ENCODE results near the gene ALK.
A peak's percentile ranks its signal among the peaks of the same experiment; 100 is the strongest.

The ALK gene

DNA sequence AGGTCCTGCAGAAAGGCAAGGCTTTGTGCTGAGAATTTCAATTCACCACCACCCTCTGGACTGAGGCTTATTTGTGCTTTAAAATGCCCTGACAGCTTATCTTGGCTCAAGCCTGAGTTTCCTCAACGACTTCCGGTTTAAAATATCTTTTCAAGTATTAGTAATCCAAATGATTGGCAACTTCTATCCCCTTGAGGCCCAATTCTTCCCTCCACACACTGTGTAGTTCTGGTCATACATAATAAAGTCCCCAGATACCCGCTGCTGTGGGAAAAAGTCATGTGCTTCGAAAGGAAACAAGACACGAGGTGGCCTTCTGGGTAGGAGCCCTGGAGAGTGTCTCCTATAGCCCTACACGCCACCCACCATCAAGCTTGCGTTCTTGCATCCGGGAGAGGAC is 393.4 kb downstream of the ALK start:
- DNase-seq (ENCODE audit: low read depth) = peak; percentile 21

DNA sequence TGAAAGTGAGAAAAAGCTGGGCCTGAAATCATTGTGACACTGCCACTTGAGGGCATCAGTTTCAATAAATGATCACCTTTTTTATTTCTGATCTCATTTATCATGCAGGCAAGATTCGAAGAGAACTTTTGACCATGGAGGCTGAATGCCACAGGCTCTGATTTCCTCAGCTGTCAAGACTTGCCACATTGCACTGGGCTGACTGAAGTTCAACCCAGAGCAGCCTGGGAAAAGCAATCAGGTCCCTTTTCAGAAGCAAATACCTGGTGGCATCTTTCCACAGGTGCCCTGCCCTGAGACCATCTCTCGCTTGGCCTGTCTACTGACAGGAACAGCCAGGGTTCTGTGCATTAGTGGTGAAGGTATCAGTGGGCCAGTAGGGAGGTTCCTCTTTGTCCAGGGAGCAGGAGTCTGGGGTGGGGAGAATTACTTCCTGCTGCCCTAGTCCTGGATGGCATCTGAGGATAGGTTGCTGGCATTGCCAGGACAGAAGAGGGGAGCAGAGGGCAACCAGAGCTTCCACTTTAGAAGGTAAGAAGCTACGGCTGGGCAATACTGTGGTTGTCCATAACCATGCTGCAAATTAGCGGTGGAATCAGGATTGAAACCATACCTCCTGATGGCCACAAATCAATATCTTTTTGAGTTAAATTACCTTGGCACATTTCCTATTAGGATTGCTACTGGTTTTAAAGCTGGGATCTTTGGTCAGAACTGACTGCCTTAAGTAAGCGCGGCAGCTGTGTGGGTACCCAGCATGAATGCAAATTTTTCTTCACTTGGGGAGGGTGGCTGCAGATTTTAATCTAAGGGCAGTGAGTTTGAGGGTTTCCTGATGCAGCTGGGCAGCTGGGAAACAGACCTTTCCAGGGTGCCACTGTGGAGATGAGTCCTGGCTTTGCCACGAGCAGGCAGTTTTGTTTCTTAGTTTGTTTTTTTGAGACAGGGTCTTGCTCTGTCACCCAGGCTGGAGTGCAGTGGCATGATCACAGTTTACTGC is 394.5 kb downstream of the ALK start:
- no peak for DNase-seq (ENCODE audit: low read depth)

DNA sequence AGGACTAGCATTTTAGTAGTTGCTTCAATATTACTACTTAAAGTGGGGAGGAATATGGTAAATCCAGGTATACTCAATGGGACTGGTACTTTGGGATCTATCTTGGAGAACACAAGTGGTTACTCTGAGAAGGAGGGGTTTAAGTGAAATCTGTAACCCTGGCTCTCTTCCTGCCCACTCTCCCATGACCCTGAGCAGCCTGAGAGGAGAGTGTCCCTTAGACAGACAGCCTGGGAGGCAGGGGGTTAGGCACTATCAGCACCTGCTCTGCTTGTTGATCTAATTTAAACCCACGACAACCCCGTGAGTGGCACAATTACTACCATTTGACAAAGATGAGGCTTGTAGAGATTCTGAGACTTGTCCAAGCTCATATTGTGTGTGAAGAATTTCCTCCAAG is 395.5 kb downstream of the ALK start:
- DNase-seq (ENCODE audit: low read depth) = no peak

DNA sequence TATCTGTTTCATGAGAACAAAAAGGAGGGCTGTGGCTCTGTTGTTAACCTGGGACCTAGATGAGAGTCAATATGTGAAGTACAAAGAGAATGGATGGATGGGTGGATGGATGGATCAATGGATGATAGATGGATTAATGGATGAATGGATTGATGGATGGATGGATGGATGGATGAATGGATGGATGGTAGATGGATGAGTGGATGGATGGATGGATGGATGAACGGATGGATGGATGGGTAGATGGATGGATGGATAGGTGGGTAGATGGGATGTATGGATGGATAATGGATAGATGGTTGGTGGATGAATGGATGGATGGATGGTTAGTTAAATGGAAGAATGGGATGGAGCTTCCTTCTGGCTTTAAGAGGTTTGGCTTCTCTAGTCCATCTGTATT is 396.7 kb downstream of the ALK start:
- no peak for DNase-seq (ENCODE audit: low read depth)

DNA sequence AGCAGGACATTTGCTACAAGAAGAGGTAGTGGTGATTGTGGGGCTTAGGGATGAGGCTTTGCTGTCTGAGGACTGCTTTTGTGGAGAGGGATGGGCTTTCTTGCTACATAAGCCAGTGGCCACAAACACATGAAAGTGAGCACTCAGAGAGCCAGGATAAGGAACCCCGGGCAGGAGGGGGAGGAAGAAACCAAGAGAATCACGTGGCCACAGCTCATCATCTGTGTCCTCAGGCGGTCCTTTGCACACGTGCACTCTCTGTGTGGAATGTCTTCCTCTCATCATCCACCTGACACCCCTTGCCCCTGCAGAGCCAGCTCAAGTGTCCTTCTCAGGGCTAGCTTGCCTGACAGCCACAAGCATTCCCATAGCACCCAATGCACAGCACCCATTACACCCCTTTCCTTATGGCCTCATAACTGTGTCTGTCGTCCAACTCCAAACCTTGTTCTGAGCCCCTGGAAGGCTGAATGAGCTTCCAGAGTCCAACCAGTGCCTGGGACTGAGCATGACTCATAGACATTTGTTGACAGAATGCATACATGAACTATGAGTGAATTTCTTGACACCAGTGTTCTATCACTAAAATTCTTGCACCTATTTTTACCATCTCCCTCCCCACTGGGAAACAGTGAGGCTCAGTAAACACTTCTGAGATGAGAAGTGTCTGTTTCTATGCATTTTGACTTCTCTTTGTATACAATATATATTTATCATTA is 398.3 kb downstream of the ALK start:
- DNase-seq (ENCODE audit: low read depth) = peak; percentile 88

DNA sequence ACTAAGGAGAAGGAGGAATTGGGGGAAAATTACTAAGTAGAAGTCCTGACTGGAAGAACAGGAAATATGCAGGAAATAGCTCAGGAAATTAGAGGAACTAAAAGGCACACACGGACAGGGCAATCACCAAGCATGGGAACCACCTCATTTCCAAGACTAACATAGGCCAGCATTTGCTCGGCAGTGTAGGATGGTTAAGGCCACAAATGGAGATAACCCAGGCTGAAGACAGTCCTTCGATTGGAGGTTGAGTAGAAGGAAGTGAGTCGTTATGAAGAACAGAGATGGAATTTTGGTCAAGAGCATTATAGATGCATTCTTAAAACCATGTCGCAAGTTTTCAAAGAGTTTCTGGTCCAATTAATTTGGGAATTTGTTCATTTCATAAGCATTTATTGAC is 401.4 kb downstream of the ALK start:
- peak; percentile 61 for DNase-seq (ENCODE audit: low read depth)

DNA sequence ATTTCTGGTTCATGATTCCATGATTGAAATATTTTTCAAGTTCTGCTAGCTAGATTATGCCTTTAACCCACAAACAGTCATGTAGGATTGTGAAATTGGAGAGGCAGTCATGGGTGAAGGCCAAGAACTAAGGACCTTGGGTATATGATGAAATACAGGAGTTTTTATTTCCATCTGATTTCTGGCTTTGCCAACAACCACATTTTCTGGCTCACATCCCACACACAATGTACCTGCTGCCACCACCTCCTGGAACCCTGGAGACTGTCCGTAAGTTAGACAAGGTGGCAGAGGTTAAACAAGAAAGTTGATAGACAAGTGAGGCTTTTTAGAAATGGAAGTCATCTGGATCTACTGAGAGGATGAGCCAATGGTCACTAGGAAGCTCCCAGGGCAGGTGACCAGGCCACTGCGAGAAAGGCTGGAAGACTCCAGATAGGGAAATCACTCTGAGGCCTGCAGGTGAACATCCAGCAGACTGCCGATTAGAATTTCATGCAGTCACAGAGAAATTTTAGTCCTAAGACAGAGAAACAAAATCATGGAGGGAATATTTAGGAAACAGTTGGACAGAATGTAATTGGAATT is 402.0 kb downstream of the ALK start:
- peak; percentile 92 for DNase-seq (ENCODE audit: low read depth)

DNA sequence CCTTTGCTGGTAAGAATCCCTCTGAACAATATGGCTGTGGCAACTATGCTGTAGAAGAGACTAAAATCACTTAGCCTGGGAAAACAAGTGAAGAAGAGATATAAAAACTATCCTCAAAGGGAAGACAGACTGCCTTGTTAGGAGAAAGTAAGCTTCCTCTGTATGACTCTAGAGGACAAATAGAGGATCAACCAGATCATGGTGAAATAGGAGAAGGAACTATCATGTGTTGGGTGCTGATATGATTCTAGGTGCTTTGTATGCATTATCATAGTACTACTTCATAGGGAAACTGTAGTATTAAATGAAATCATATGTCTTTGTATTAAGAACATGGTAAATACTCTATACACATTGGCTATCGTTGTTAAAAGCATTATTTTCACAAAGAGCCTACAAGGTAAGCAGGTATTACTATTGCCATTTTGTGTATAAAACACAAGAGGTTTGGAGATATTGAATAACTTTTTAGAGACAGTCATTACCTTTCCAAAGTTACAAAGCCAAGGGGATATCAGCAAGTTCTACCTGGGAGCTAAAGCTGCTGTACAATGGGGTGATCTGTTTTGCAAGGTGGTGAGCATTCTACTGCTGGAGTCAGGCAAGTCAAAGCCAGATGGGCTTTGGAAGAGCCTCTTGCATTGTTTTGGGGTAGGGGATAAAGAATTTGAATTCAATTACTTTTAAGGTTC is 402.6 kb downstream of the ALK start:
- no peak for DNase-seq (ENCODE audit: low read depth)

DNA sequence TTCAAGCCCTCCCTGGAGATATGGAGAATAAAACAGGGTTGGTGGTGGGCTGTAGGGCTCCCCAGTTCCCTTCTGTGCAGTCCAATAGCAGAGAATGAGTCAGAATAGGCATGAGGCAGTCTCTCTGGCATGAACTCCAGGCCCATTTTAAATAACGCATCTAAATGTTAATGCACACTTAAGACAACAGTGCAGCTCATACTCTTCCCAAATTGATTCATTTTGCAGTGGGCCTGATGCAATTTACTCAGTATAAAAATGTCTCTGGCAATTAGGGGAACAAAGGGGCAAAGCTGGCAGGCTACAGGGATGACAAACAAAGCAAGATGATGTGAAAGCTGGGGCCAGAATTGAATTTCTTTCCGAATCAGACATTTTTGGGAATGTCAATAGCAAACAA is 403.4 kb downstream of the ALK start:
- peak; percentile 66 for DNase-seq (ENCODE audit: low read depth)

DNA sequence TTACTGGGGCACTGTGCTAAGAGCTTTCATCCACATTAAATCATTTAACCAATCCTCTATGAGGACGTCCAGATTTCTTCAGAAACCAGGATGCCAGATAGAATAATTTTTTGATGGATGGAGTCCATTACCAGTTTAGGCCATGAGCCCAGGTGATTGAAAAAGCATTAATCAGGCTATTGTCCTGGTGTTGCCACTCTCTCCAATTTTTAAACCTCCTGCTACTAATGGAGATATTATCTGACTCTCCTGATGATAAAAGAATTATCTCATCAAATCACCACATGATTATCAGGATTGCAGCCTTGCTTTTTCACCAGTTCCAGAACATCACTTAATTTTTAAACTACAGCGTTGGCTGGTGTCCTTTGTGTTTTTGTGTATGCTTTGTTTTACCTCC is 404.0 kb downstream of the ALK start:
- no peak for DNase-seq (ENCODE audit: low read depth)

DNA sequence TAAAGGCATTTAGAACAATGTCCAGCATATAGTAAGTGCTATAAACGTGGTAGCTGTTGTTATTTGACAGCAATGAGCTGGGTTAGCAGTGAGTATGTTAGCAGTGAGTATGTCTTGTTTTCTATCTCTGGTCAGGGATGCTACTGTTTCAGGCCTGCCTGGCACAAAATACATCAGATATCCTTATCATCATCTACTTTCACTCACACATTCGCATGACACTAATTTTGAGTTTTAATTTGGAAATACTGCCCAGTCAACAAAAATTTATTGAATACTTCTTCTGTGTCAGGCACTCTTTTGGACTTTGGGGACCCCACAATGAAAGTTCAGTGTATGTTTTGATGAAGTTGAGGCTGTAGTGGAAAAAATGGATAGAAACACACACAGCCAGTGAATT is 404.6 kb downstream of the ALK start:
- DNase-seq (ENCODE audit: low read depth) = no peak

DNA sequence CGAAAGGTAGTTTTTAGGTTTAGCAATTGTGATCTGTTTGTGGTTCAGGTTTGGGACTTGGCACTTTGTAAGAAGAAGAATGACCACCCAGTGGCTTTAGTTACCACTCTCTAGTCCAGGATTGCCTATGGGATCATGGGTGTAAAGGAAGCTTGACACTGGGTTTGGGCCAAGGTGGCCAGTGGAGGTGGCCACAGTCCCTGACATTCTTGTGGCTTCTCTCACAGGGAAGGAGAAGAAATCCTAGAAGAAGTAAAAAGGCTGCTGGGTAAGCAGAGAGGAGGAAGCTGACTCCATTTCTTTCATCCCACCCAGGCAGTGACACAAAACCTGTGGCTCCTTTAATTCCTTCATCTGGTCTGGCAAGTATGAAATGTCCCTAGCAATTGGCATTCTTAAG is 411.5 kb downstream of the ALK start:
- DNase-seq (ENCODE audit: low read depth) = no peak

DNA sequence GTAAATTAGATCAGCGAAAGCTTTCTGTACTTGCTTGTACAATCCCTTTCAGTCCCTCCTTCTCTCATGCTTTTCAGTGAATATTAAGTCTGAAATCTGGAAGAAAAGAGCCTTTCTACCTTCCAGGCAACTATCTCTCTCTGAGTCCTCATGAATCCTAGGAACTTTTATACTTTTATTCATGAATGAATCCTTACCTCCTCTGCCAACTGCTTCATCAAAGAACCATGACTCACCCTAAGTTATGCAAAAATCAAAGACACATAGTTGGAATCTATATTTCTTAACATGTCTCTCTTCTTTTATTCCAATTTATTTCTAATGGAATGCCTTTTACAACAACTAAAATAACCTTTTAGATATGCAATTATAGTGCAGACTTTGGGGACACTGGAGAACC is 412.0 kb downstream of the ALK start:
- peak; percentile 55 for DNase-seq (ENCODE audit: low read depth)

DNA sequence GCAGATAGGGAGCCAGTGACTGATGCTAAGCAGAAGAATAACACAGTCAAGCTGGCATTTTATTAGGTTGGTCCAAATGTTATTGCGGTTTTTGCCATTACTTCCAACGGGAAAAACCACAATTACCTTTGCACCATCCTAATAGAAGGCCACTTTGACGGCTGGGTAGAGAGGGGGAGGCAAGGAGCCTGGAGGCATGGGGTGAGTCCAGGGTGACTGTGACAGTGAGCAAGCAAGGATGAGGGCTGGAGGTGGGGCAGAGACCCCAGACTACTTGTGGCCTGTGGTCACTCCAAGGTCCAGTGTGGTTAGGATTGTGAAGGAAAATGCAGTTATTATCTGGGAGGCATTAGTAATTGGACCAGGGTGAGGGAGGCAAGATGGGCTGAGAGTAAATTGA is 416.6 kb downstream of the ALK start:
- no peak for DNase-seq (ENCODE audit: low read depth)

DNA sequence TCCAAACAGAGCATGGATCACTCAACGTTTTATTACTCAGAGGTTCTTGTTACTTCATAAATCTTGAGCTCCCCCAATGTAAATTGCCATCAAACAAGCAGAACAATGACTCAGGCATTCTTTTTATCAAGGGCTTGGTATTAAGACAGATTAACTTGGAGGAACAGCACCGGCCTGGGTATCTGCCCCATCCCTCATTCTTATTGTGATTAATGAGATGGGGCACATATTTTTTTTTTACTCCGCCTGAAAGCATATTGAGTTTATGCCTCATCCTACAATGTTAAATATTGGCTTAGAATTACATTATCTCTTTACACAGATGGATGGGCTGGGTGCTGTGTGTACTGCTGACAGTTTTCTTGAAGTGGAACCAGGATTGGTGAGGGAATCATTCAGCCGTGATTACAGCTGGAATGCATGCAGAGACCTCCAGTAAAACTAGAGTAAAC is 418.9 kb downstream of the ALK start:
- peak; percentile 60 for DNase-seq (ENCODE audit: low read depth)

DNA sequence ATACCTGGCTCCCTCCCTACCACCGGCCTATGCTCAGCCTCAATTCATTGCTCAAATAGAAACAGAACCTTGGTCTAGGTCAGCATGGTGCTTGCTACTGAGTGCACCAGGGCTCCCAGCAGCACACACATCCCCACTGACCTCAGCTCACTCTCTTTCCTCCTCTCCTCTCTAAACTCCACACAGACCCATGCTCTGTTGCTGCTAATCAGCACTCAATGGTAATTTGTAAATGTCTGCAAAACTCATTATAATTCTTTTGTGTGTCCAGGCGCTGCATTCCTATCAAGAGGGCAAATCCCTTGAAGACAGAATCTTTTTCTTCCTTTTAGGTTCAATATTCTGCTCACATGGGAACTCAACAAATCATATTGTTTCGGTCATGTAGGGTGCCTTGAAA is 424.0 kb downstream of the ALK start:
- DNase-seq (ENCODE audit: low read depth) = no peak

DNA sequence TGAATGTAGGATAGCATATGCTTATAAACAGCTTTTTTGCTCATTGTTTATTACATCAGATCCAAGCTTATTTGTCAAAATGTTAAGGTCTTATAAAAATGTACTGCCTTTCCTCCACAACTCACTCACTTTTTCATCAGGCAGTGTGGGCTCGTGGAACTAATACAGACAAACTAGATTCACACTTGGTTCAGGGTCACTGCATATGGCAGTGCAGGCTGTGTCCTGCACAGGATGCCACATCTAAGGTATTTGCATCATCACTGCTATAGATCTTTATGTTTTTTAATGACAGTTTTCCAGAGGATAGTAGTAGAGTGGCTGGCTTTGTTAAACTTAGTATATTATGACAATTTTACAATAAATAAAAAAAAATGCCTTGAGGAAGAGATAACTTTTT is 425.2 kb downstream of the ALK start:
- no peak for DNase-seq (ENCODE audit: low read depth)

DNA sequence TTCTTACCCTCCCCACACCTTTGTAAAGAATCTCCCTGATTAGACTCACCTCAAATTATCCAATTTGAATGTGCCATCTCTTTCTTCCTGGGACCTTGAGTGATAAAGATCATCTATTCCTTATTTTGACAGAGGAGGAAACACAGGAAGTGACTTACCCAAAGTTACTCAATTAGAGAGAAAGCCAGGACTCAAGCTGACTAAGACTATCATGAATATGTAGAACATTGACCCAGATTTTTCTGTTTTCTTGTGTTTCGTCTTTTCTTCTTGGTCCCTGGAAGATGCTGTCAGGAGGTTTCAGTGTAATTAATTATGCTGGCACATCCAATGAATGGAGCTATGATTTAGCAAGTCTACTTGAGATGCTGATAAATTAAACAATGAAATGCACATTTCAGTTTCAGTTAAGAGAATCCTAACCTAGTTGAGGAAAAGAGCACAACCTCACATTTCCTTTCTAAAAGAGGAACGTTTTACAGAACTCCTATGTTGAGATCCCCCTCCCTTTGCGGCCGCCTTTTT is 425.8 kb downstream of the ALK start:
- DNase-seq (ENCODE audit: low read depth) = peak; percentile 50

DNA sequence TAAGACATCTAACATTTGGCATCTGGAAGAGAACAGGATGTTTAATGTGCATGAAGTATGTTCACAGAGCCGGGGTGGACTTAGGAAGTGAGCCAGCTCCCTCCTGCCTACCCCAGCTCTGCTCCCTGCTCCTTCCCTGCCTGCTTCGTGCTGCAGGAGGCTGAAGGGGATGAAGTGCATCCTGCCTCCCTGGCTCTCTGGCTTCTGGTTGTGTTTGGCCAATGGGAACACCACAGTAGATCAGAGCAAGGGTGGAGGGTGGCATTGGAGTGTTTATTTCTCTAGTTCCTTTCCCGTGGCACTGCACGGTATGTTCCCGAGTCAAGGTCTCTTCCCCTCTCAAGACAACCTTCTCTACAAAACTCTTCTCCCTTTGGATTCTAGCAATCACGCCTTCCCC is 426.3 kb downstream of the ALK start:
- DNase-seq (ENCODE audit: low read depth) = peak; percentile 9

DNA sequence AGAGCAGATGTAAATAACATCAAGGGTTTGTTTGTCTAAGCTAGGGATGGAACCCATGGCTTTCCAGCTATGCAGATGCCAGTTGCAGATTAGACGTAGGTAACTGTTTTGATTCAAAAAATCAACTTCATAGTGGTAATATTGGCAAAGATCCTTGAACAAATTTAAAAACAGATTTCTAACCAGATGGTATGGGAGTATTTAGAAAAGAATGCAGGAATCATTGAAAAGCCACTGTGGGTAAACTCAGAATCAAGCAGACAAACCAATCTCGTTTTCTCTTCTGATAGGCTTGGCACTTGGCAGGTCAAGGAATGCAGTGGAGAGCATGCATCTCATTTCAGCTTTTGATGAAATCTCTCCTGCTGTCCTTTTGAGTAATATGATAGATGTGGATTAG is 428.7 kb downstream of the ALK start:
- no peak for DNase-seq (ENCODE audit: low read depth)

DNA sequence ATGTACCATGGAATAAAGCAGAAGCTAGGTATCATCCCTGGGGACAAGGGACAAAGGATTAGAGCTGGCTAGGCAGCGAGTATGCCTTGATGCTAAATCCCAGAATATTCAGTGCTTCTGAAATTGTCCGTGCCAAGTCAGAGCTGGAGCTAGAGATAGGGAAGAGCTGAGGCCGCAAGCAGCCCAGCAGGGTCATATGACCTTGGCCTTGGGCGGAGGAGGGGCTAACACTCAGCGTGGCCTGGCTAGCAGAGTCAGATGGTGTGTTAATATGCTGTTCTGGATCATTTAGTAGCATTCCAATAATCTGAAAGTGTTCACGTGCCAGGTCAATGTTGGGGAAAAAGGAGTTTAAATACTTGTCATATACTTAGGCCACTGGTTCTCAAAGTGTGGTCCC is 431.3 kb downstream of the ALK start:
- no peak for DNase-seq (ENCODE audit: low read depth)

DNA sequence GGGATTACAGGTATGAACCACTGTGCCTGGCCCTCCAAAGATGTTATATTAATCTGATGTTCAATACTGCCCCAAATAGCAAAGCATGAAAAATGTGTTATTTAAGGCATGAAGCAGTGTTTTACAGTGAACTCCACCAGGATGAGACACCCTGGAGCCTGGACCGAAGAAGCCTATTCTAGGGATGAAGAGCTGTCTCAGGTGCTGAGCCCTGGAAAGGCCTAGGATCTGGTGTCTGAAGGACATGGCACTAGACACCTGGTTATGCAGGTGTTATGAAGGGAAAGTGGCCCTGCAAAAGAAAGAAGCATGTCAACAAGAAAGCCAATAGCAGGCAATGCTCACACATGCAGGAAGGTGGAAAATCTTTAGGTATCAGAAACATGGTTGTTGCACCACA is 431.8 kb downstream of the ALK start:
- no peak for DNase-seq (ENCODE audit: low read depth)
